HG02678 (cell line): ENCODE data around the gene CSAG3.

Source experiments
- ATAC-seq: cut with Tn5 transposase; IDR thresholded peaks from one replicate; pipeline ENCODE4 v1.9.1; 2021; ENCODE audit warnings: mild to moderate bottlenecking, moderate library complexity; ENCODE audit not compliant: unreplicated experiment

The CSAG3 gene

GRCh38 chrX:152806035-152806434, 47.0 kb downstream of the CSAG3 start:
- no peak for ATAC-seq
